Lung (tissue), 12 donors: ENCODE measurements around the gene CUBN. TPM values are rescaled to one million over a fixed set of nuclear protein-coding genes. Genes with fewer than 3 reads are reported as not detected.

ENCODE experiments used
- ATAC-seq: fragments of 200-7000 bp; cut with Tn5 transposase; one replicate; pipeline ENCODE4 v1.9.1; 2020; ENCODE audit warnings: moderate number of reproducible peaks; ENCODE audit not compliant: insufficient read depth, low FRiP score
- DNase-seq, 3 donors: peaks; one replicate each; pipeline ENCODE4 v3.0.0-alpha.2; 2013 to 2017
- H3K27ac ChIP-seq, 2 donors: one replicate each; pipeline ENCODE4 v1.5.1; 2013; ENCODE audit warnings: mild to moderate bottlenecking in 2 of 2, moderate library complexity in 2 of 2, control low read depth in 1 of 2, inconsistent platforms in 1 of 2, low read depth in 1 of 2, low read length in 1 of 2
- H3K27me3 ChIP-seq, 3 donors: one replicate each; pipeline ENCODE4 v1.5.1; 2013; ENCODE audit warnings: low read length in 2 of 3; ENCODE audit not compliant: control insufficient read depth in 3 of 3, insufficient read depth in 3 of 3
- H3K36me3 ChIP-seq, 4 donors: one replicate each; pipeline ENCODE4 v1.5.1; 2013; ENCODE audit warnings: low read length in 4 of 4, mild to moderate bottlenecking in 1 of 4, moderate library complexity in 1 of 4; ENCODE audit not compliant: control insufficient read depth in 4 of 4, insufficient read depth in 4 of 4
- H3K4me1 ChIP-seq, 5 donors: one replicate each; pipeline ENCODE4 v1.5.1; 2013; ENCODE audit warnings: low read length in 5 of 5, mild to moderate bottlenecking in 2 of 5, moderate library complexity in 1 of 5; ENCODE audit not compliant: control insufficient read depth in 5 of 5, insufficient read depth in 5 of 5
- H3K4me3 ChIP-seq: one replicate; pipeline ENCODE4 v1.5.1; 2013; ENCODE audit warnings: mild to moderate bottlenecking, control low read depth, moderate library complexity
- H3K9ac ChIP-seq, 2 donors: one replicate each; pipeline ENCODE4 v1.5.1; 2013; ENCODE audit warnings: low read length in 2 of 2, control low read depth in 1 of 2; ENCODE audit not compliant: insufficient read depth in 1 of 2
- H3K9me3 ChIP-seq, 4 donors: one replicate each; pipeline ENCODE4 v1.5.1; 2013; ENCODE audit warnings: low read length in 3 of 4, mild to moderate bottlenecking in 1 of 4, moderate library complexity in 1 of 4; ENCODE audit not compliant: control insufficient read depth in 4 of 4, insufficient read depth in 3 of 4
- CTCF ChIP-seq: IDR thresholded peaks from 2 replicates; pipeline ENCODE4 v1.5.1; 2012; ENCODE audit warnings: mild to moderate bottlenecking; ENCODE audit errors: control extremely low read depth, extremely low read depth
- WGBS, 2 donors: extraction: QIAGEN DNeasy Blood & Tissue Kit; methylation state at CpG; one replicate each; pipeline ENCODE4 v1.1.7; 2013; 5-methylcytosine and 5-hydroxymethylcytosine counted together
- polyA plus RNA-seq, 2 donors: library from polyadenylated mRNA; stranded (reverse); fragments of 200-250 nt; gene quantifications; one replicate each; pipeline ENCODE4 v1.2.1, GENCODE V29; 2013
- total RNA-seq, 2 donors: library from RNA; depleted of rRNA in 1 of 2; stranded (reverse); fragments of >200 nt in 1 of 2; gene quantifications; one replicate each; pipeline ENCODE4 v1.2.1, GENCODE V29; 2014 to 2021
- donor health status: control.
- donor health status: control.
- donor health status: Bipolar disorder and iron deficiency.
- donor health status: healthy.
- donor health status: DM: yes; HTN: yes; CAD: no.

The CUBN gene
- total and polyA plus RNA-seq, 4 donors, result 0.33 to 5.1 (median 1.0) TPM

- Histone ChIP-seq H3K27ac (peak overlapping the region; percentile 1 to 77), H3K27me3 (no peaks in the 10 kb centered on the region), H3K4me3 (no peak overlapping the region), H3K4me1 (no peaks in the 10 kb centered on the region), H3K9me3 (no peaks in the 10 kb centered on the region), H3K9ac (no peak overlapping the region), H3K36me3 (no peaks in the 10 kb centered on the region)
- 69 to 81% methylated on average over 6 of the region's 6 CpGs for WGBS, 2 donors
- no peak for TF ChIP-seq CTCF
- no peak for DNase-seq
- peak; percentile 62 for ATAC-seq
Measured at GRCh38 chr10:17062955-17063484, 66.6 kb downstream of the CUBN start.

- no peak for TF ChIP-seq CTCF
- H3K27ac ChIP-seq, result peak overlapping the region in 1 of 2 donors; percentile 77
- no peak overlapping the region for H3K9ac ChIP-seq
- H3K4me1 ChIP-seq, result no peaks in the 10 kb centered on the region
- H3K4me3 ChIP-seq, result no peak overlapping the region
- no peak for ATAC-seq
- H3K36me3 ChIP-seq, result no peaks in the 10 kb centered on the region
- H3K27me3 ChIP-seq, result no peaks in the 10 kb centered on the region
- no peaks in the 10 kb centered on the region for H3K9me3 ChIP-seq
- WGBS, 2 donors, result 59 to 78% methylated on average over 2 of the region's 2 CpGs
- peak in 2 of 3 donors; percentile 38 to 44 for DNase-seq
Measured at GRCh38 chr10:17062493-17062892, 67.1 kb downstream of the CUBN start.

- H3K4me3 ChIP-seq, result no peak overlapping the region
- H3K9ac ChIP-seq, result no peak overlapping the region
- 87 to 94% methylated on average over 7 of the region's 7 CpGs for WGBS, 2 donors
- peak; percentile 41 for ATAC-seq
- no peaks in the 10 kb centered on the region for H3K27me3 ChIP-seq
- no peaks in the 10 kb centered on the region for H3K4me1 ChIP-seq
- no peaks in the 10 kb centered on the region for H3K9me3 ChIP-seq
- H3K36me3 ChIP-seq, result no peaks in the 10 kb centered on the region
- H3K27ac ChIP-seq, result no peak overlapping the region
- no peak for DNase-seq
- no peak for TF ChIP-seq CTCF
Measured at GRCh38 chr10:17062009-17062408, 67.6 kb downstream of the CUBN start.

- H3K9ac ChIP-seq, result no peak overlapping the region
- no peak for DNase-seq
- no peaks in the 10 kb centered on the region for H3K27me3 ChIP-seq
- H3K4me1 ChIP-seq, result no peaks in the 10 kb centered on the region
- WGBS, 2 donors, result 87 to 96% methylated on average over 2 of the region's 2 CpGs
- no peak overlapping the region for H3K4me3 ChIP-seq
- H3K27ac ChIP-seq, result no peak overlapping the region
- TF ChIP-seq CTCF, result no peak
- H3K36me3 ChIP-seq, result no peaks in the 10 kb centered on the region
- no peaks in the 10 kb centered on the region for H3K9me3 ChIP-seq
- no peak for ATAC-seq
Measured at GRCh38 chr10:17061418-17061817, 68.2 kb downstream of the CUBN start.
